ENCODE data around the gene EGFR.

DNA sequence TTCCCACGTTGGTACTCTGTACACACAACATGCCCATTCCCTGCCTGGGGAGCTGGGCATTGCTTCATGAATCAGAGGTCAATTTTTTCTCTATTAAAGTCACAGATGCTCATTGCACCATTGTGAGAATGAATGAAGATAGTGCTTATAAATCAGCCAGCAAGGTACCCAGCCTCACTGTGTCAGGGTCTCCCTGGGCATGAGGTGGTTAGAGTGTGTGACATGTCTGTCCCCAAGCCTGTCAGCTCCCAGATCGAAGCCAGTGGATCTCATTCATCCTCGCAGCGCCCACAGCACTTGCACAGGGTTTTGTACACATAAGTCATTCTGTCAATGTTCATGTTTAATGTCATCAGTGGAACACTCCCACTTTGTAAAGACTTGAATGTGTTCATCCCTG, 126.8 kb downstream of the EGFR start:
- TF ChIP-seq, protein P1, sequence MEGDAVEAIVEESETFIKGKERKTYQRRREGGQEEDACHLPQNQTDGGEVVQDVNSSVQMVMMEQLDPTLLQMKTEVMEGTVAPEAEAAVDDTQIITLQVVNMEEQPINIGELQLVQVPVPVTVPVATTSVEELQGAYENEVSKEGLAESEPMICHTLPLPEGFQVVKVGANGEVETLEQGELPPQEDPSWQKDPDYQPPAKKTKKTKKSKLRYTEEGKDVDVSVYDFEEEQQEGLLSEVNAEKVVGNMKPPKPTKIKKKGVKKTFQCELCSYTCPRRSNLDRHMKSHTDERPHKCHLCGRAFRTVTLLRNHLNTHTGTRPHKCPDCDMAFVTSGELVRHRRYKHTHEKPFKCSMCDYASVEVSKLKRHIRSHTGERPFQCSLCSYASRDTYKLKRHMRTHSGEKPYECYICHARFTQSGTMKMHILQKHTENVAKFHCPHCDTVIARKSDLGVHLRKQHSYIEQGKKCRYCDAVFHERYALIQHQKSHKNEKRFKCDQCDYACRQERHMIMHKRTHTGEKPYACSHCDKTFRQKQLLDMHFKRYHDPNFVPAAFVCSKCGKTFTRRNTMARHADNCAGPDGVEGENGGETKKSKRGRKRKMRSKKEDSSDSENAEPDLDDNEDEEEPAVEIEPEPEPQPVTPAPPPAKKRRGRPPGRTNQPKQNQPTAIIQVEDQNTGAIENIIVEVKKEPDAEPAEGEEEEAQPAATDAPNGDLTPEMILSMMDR (IDR thresholded peaks at IDR 0.05; ENCODE audit: low read length) = no peak
- TF ChIP-seq EZH2 (IDR thresholded peaks at IDR 0.05; ENCODE audit: borderline replicate concordance, low read length) = no peak

Measured in OCI-LY1 (cell line).